ENCODE results near the gene ZNF699. TPM values are rescaled to one million over a fixed set of nuclear protein-coding genes. Genes with fewer than 3 reads are reported as not detected.
"Not testable (repeated sequence)": the region's sequence is repeated elsewhere in the genome, so short reads cannot be mapped to it uniquely, and the experiment has no call there.

The ZNF699 gene
- polyA plus RNA-seq (ENCODE audit: insufficient read length): 8.1 TPM
- long read RNA-seq, donor 1, partial matches to known transcripts: 0 of 1 reads
- long read RNA-seq, donor 1, other reads (novel, unspliced or antisense): 0 of 1 reads
- long read RNA-seq, donor 2: 0 reads
- long read RNA-seq, donor 3: 0 reads
- long read RNA-seq, donor 4: 0 reads
- long read RNA-seq, donor 5, partial matches to known transcripts: 0 of 1 reads
- long read RNA-seq, donor 5, other reads (novel, unspliced or antisense): 0 of 1 reads
- long read RNA-seq, donor 6: 0 reads
- long read RNA-seq, donor 7, partial matches to known transcripts: 0 of 3 reads
- long read RNA-seq, donor 7, other reads (novel, unspliced or antisense): 0 of 3 reads
- long read RNA-seq, donor 8: 0 reads

- DNase-seq: peak; percentile 98
These were observed at the start of gene ZNF699 for GRCh38 chr19:9309139-9309973. Gene ZNF699 (minus strand): TSS chr19:9309838. CDS start chr19:9305119, 4,719 bp downstream.

GRCh38 chr19:9354651-9355050 lies 45.0 kb upstream of the ZNF699 start:
- no peak for DNase-seq

- no peak for DNase-seq
These were observed 43.4 kb upstream of the ZNF699 start for GRCh38 chr19:9353011-9353410.

- DNase-seq: no peak
These were observed 42.9 kb upstream of the ZNF699 start for GRCh38 chr19:9352505-9352904.

GRCh38 chr19:9348671-9349070 lies 39.0 kb upstream of the ZNF699 start:
- no peak for DNase-seq

DNA sequence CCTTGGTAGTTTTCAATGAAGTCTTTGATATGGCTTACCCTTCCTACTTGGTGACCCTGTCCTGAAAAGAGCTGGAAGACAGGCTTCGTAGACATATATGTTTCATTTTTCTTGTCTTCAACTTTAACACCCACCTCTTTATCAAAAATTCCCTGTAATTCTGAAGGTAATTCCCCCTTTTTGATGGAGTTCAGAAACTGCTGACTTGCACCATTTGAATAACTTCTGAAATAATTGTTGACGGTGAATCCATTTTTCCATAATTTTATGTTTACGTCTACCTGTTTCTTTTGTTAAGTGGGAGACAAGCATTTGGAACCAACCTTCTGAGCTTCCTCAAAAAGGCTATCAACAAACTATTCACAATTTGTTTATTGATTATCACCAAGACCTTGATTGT lies 38.6 kb upstream of the ZNF699 start:
- DNase-seq: no peak

DNA sequence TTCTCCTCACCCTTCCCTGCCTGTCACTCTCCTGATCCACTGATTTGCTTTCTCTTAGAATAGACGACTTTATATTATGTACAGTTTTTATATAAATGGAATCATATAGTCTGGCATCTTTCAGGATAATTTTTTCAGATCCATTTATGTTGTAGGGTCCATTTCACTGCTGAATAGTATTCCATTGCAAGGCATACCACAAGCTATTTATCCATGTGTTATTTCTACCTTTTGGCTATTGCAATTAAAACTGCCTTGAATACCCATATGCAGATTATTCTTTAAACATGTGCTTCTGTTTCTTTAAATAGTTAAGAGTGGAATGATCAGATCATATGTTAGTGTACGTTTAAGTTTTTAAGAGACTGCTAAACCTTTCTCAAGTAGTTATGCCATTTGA lies 35.4 kb upstream of the ZNF699 start:
- no peak for DNase-seq

- no peak for DNase-seq
These were observed 33.1 kb upstream of the ZNF699 start for GRCh38 chr19:9342610-9343304.

DNA sequence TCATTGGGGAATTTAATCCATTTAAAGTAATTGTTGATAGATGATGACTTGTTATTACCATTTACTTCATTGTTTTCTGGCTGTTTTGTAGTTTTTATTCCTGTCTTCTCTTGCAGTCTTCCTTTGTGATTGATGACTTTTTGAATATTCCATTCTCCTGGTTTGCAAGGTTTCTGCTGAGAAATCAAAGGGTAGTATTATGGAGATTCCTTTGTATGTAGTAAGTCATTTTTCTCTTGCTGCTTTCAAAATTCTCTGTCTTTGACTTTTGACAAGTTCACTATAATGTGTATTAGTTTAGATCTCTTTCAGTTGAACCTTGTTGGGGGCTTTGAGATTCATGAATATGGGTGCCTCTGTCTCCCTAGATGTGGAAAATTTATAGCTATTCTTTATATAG lies 20.4 kb upstream of the ZNF699 start:
- no peak for DNase-seq

DNA sequence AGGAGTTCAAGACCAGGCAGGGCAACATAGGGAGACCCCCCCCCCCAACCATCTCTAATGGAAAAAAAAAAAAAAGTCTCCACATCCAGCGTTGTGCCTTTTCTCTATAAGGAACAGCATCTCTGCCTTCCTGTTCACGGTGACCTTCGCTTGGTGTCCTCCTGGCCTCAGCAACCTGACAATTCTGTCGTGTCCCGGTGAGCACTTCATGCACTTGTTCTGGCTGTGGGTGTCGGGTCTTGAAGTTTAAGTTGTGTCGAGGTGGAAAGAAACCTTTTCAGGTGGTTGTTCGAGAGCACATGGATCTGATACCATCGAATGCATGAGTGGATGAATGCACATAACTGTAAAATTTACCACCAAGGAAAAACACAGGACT lies 14.9 kb upstream of the ZNF699 start:
- DNase-seq: no peak

DNA sequence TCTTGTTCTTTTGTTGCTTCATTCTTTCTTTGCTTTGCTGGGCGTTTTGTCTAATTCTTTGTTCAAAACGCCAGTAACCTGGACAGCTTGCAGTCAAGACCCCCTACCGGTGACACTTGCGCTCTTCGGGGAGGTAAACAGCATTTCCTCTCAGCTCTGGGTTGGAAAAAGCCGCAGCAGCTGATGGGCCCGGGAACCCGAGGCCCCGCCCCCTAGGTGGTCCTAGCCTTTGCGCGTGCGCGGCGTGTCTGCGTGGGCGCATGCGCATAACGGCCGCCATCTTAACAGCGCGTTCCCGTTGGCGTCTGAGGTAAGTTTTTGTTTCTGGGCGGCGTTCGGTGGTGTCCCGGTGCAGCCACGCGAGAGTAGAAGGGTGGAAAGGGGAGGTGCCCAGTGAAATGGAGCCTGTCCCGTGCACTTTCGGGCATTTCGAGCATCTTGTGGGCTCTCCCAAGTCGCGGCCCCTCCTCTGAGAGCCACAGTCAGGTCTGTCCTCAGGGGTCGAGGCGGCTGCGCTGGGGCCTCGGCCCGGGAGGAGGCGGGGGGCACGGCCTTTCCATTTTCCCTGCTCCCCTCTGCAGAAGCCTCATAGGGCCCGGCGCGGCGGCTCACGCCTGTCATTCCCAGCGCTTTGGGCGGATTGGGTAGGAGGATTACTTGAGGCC lies 14.4 kb upstream of the ZNF699 start, which contains the start of gene ZNF559:
Gene ZNF559 (plus strand): TSS at position 261 of the 665 bp plus-strand sequence. CDS start 14,371 bp downstream, outside the sequence.
- peak; percentile 96 for DNase-seq

DNA sequence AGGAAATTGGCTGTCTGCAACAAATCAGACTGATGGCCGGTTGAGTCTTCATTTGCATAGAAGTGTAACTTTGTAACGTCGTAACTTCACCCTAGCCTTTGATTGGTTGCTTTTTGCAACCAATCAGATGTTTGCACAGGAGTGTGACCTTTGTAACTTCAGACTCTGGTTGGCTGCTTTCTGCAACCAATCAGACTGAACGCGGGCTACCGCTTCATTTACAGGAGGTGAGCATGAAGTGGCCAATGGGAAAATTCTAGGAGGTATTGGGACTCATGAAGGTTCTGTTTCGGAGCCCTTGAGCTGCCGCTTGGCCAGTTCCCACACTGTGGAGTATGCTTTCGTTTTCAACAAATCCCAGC lies 13.9 kb upstream of the ZNF699 start:
- peak; percentile 73 for DNase-seq

- DNase-seq: not testable (repeated sequence)
These were observed 12.6 kb upstream of the ZNF699 start for GRCh38 chr19:9322201-9322600.

GRCh38 chr19:9321756-9322155 lies 12.1 kb upstream of the ZNF699 start:
- not testable (repeated sequence) for DNase-seq

- no peak for DNase-seq
These were observed 11.7 kb upstream of the ZNF699 start for GRCh38 chr19:9321338-9321737.

DNA sequence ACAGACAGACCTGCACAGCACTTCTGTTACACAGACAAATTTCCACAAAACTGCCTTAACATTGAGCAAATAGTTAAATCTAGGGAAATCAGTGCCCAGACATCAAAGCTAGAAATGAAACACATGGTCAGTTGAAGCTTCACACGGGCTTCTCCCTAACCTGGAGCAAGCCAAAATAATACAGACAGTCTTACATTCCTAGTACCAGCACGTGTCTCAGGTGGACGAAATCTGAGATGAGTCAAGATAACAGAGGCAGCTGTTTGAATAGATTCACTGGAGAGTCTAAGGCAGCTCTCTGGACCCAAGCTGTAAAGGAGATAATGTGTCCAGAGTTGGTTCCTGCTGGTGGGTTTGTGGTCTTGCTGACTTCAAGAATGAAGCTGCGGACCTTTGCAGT lies 4.1 kb upstream of the ZNF699 start:
- no peak for DNase-seq

- DNase-seq: peak; percentile 93
These were observed 372 bp upstream of the ZNF699 start for GRCh38 chr19:9309974-9310446.

- DNase-seq: no peak
These were observed 1.4 kb downstream of the ZNF699 start for GRCh38 chr19:9308091-9308770.

DNA sequence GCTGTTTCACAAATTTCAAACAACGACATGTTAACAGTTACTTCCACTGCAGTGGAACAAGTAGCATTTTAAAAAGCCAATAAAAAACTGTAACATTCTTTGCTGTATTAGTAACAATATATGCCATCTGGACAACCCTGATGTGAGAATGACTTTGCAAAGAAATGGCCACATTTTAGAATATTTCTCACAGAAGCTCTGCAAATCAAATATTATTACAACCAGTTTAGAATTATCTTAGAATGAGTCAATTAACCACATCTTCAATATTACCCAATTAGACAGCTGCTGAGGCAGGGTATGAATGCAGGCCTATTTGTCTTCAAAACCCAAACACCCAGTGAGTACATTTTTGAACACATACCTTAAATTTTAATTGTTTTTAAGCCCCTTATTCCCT lies 3.2 kb downstream of the ZNF699 start:
- DNase-seq: no peak

GRCh38 chr19:9296336-9296735 lies 13.3 kb downstream of the ZNF699 start:
- DNase-seq: no peak

GRCh38 chr19:9295411-9295849 lies 14.2 kb downstream of the ZNF699 start:
- no peak for DNase-seq
